H1 (cell line): ENCODE data around the gene ARHGAP42. TPM values are rescaled to one million over a fixed set of nuclear protein-coding genes. Genes with fewer than 3 reads are reported as not detected.

Experiments used
- CTCF ChIA-PET: fragments of 300-600 bp; sonication (Branson Sonifier 250); formaldehyde crosslinking; loops from one replicate; lab custom pipeline; 2021; ENCODE audit not compliant: partially characterized antibody; lab: Charles Lee
- POLR2A ChIA-PET: fragments of 300-600 bp; sonication (Branson Sonifier 250); formaldehyde crosslinking; loops from one replicate; lab custom pipeline; 2021; ENCODE audit warnings: inconsistent platforms; ENCODE audit not compliant: partially characterized antibody; lab: Charles Lee
- DNase-seq, 2 experiments: peaks; one replicate each; pipeline versions ENCODE4 v3.0.0 to v3.0.0-alpha.2; 2010 to 2022; ENCODE audit warnings: low spot score in 2 of 2, low read depth in 1 of 2, mixed read lengths in 1 of 2
- FAIRE-seq: peaks from 2 replicates; lab custom pipeline; 2011; peaks lifted over from hg19 to GRCh38; lab: Jason Lieb, UNC
- H2AFZ ChIP-seq: 2 replicates; pipeline ENCODE4 v1.8.1; 2012; ENCODE audit warnings: low read length, inconsistent platforms
- H2AK5ac ChIP-seq: 2 replicates; pipeline ENCODE4 v1.6.1; 2013; ENCODE audit warnings: low read depth, low read length
- H2BK120ac ChIP-seq: replicated peaks from 2 replicates; pipeline ENCODE3; 2013; ENCODE audit warnings: low read depth, low read length, inconsistent platforms
- H2BK12ac ChIP-seq: 2 replicates; pipeline ENCODE4 v1.6.1; 2013; ENCODE audit warnings: low read depth, low read length
- H2BK15ac ChIP-seq: 2 replicates; pipeline ENCODE4 v1.6.1; 2013; ENCODE audit warnings: low read length
- H2BK20ac ChIP-seq: 2 replicates; pipeline ENCODE4 v1.6.1; 2013; ENCODE audit warnings: low read length
- H2BK5ac ChIP-seq: 2 replicates; pipeline ENCODE4 v1.6.1; 2013; ENCODE audit warnings: low read depth, low read length
- H3K14ac ChIP-seq: 2 replicates; pipeline ENCODE4 v1.6.1; 2013; ENCODE audit warnings: inconsistent platforms; ENCODE audit not compliant: insufficient read length
- H3K18ac ChIP-seq: 2 replicates; pipeline ENCODE4 v1.6.1; 2013; ENCODE audit warnings: low read length; ENCODE audit errors: extremely low read depth
- H3K23ac ChIP-seq: 2 replicates; pipeline ENCODE4 v1.6.1; 2013; ENCODE audit warnings: inconsistent platforms; ENCODE audit not compliant: insufficient read length
- H3K23me2 ChIP-seq: 2 replicates; pipeline ENCODE4 v1.6.1; 2013; ENCODE audit warnings: low read depth, low read length
- H3K27ac ChIP-seq: 2 replicates; pipeline ENCODE4 v1.6.1; 2011; ENCODE audit warnings: low read depth, low read length, inconsistent platforms
- H3K27me3 ChIP-seq, 4 experiments: replicated peaks in 1 of 4; 1 replicate in 1 of 4; 2 replicates in 3 of 4; pipeline versions ENCODE4 v1.6.1 to v1.8.1; 2011 to 2013; ENCODE audit warnings: low read length in 3 of 4, mild to moderate bottlenecking in 3 of 4, inconsistent platforms in 2 of 4, mixed read lengths in 2 of 4, moderate library complexity in 1 of 4; ENCODE audit not compliant: control insufficient read depth in 3 of 4, insufficient read depth in 3 of 4; ENCODE audit errors: extremely low read depth in 1 of 4
- H3K36me3 ChIP-seq, 4 experiments: 2 replicates each; pipeline versions ENCODE4 v1.6.1 to v1.8.1; 2011 to 2013; ENCODE audit warnings: mild to moderate bottlenecking in 4 of 4, low read length in 3 of 4, moderate library complexity in 2 of 4, control low read depth in 1 of 4, inconsistent platforms in 1 of 4; ENCODE audit not compliant: insufficient read depth in 4 of 4, control insufficient read depth in 2 of 4
- H3K4ac ChIP-seq: replicated peaks from 2 replicates; pipeline ENCODE3; 2013; ENCODE audit warnings: low read length, low read depth, mixed read lengths, inconsistent platforms; ENCODE audit not compliant: insufficient read length
- H3K4me1 ChIP-seq, 4 experiments: replicated peaks in 1 of 4; 1 replicate in 1 of 4; 2 replicates in 3 of 4; pipeline versions ENCODE4 v1.6.1 to v1.8.1; 2011 to 2013; ENCODE audit warnings: low read length in 3 of 4, inconsistent platforms in 2 of 4, mixed read lengths in 1 of 4; ENCODE audit not compliant: insufficient read depth in 4 of 4, control insufficient read depth in 3 of 4
- H3K4me2 ChIP-seq, 2 experiments: 2 replicates each; pipeline versions ENCODE4 v1.6.1 to v1.8.1; 2011 to 2013; ENCODE audit warnings: low read depth in 2 of 2, low read length in 2 of 2, control low read depth in 1 of 2, inconsistent platforms in 1 of 2, mild to moderate bottlenecking in 1 of 2; ENCODE audit not compliant: insufficient read depth in 1 of 2
- H3K4me3 ChIP-seq, 4 experiments: fragments of 200-600, 300-600 bp in 1 of 4; sonication (generic), shearing (Covaris generic), sonication (Bioruptor Twin) in 1 of 4; 2 replicates each; pipeline versions ENCODE4 v1.5.1 to v1.8.1; 2011 to 2016; ENCODE audit warnings: low read length in 4 of 4, low read depth in 3 of 4, control low read depth in 2 of 4, inconsistent platforms in 2 of 4, mild to moderate bottlenecking in 2 of 4, mixed read lengths in 1 of 4, moderate library complexity in 1 of 4; ENCODE audit not compliant: insufficient read depth in 2 of 4; ENCODE audit errors: extremely low read depth in 1 of 4
- H3K56ac ChIP-seq: replicated peaks from 2 replicates; pipeline ENCODE3; 2013; ENCODE audit warnings: low read depth, mild to moderate bottlenecking, mixed read lengths, low read length, inconsistent platforms; ENCODE audit not compliant: insufficient read length
- H3K79me1 ChIP-seq: 2 replicates; pipeline ENCODE4 v1.6.1; 2013; ENCODE audit warnings: low read depth, low read length, control low read depth
- H3K79me2 ChIP-seq, 2 experiments: 2 replicates each; pipeline versions ENCODE4 v1.6.1 to v1.8.1; 2012 to 2013; ENCODE audit warnings: low read length in 2 of 2, mild to moderate bottlenecking in 2 of 2, inconsistent platforms in 1 of 2; ENCODE audit not compliant: insufficient read depth in 2 of 2, control insufficient read depth in 1 of 2
- H3K9ac ChIP-seq, 4 experiments: replicated peaks in 1 of 4; 1 replicate in 1 of 4; 2 replicates in 3 of 4; pipeline versions ENCODE4 v1.6.1 to v1.8.1; 2011 to 2013; ENCODE audit warnings: low read depth in 3 of 4, low read length in 3 of 4, control low read depth in 2 of 4, mild to moderate bottlenecking in 2 of 4, moderate library complexity in 2 of 4, inconsistent platforms in 1 of 4; ENCODE audit errors: extremely low read depth in 1 of 4
- H3K9me3 ChIP-seq, 2 experiments: 2 replicates each; pipeline versions ENCODE4 v1.6.1 to v1.8.1; 2012 to 2013; ENCODE audit warnings: mild to moderate bottlenecking in 2 of 2, moderate library complexity in 2 of 2, control low read depth in 1 of 2, inconsistent platforms in 1 of 2, low read depth in 1 of 2, low read length in 1 of 2, mixed read lengths in 1 of 2; ENCODE audit not compliant: insufficient read depth in 2 of 2
- H4K20me1 ChIP-seq, 2 experiments: replicated peaks in 1 of 2; 2 replicates each; pipeline versions ENCODE3 to v1.8.1; 2011 to 2013; ENCODE audit warnings: inconsistent platforms in 2 of 2, low read length in 2 of 2, mild to moderate bottlenecking in 1 of 2; ENCODE audit not compliant: insufficient read depth in 2 of 2, control insufficient read depth in 1 of 2
- H4K5ac ChIP-seq: 2 replicates; pipeline ENCODE4 v1.6.1; 2013; ENCODE audit warnings: low read length, low read depth, mixed read lengths, inconsistent platforms; ENCODE audit not compliant: insufficient read length
- H4K8ac ChIP-seq: 2 replicates; pipeline ENCODE4 v1.8.0; 2013; ENCODE audit warnings: mild to moderate bottlenecking, moderate library complexity, low read length, inconsistent platforms; ENCODE audit not compliant: insufficient read depth; ENCODE audit errors: extremely low read depth
- H4K91ac ChIP-seq: replicated peaks from 2 replicates; pipeline ENCODE3; 2013; ENCODE audit warnings: low read length, mixed read lengths, inconsistent platforms; ENCODE audit not compliant: insufficient read length
- CBX5 ChIP-seq: fragments of 300-800, 300-1000 bp; sonication (generic); IDR thresholded peaks from 2 replicates; pipeline ENCODE4 v1.7.1; 2016; ENCODE audit warnings: antibody characterized with exemption, low read length, low read depth
- CHD1 ChIP-seq: IDR thresholded peaks from 2 replicates; pipeline ENCODE4 v1.6.1; 2012; ENCODE audit warnings: low read depth, low read length, improper control_type of control experiment
- EGR1 ChIP-seq: IDR thresholded peaks from 2 replicates; pipeline ENCODE4 v1.6.1; 2011; ENCODE audit warnings: low read depth, low read length, borderline replicate concordance
- FOSL1 ChIP-seq: IDR thresholded peaks from 2 replicates; pipeline ENCODE4 v1.6.1; 2011; ENCODE audit warnings: mild to moderate bottlenecking, low read depth, low read length, moderate library complexity; ENCODE audit not compliant: insufficient read depth
- JUN ChIP-seq: IDR thresholded peaks from 2 replicates; pipeline ENCODE4 v1.6.1; 2011; ENCODE audit warnings: low read depth, mild to moderate bottlenecking, improper control_type of control experiment, low read length
- KDM4A ChIP-seq: IDR thresholded peaks from one replicate; pipeline ENCODE4 v1.7.1; 2012; ENCODE audit warnings: low read depth, mild to moderate bottlenecking, moderate library complexity, low read length, inconsistent platforms; ENCODE audit not compliant: severe bottlenecking
- PHF8 ChIP-seq: fragments of 200-600 bp; sonication (generic); conservative IDR thresholded peaks from 2 replicates; pipeline ENCODE4 v1.7.1; 2012; ENCODE audit warnings: low read depth, mild to moderate bottlenecking, inconsistent platforms, low read length, moderate library complexity
- POLR2AphosphoS5 ChIP-seq: IDR thresholded peaks from 2 replicates; pipeline ENCODE4 v1.6.1; 2011; ENCODE audit warnings: low read depth, low read length
- SIRT6 ChIP-seq: IDR thresholded peaks from one replicate; pipeline ENCODE4 v1.7.1; 2012; ENCODE audit warnings: low read length, inconsistent platforms
- SRF ChIP-seq: IDR thresholded peaks from 2 replicates; pipeline ENCODE4 v1.6.1; 2011; ENCODE audit warnings: mild to moderate bottlenecking, low read depth, low read length, moderate library complexity
- SUZ12 ChIP-seq: fragments of 200-600 bp; sonication (generic); IDR thresholded peaks from 2 replicates; pipeline ENCODE4 v1.6.1; 2012; ENCODE audit warnings: mild to moderate bottlenecking, inconsistent platforms, low read length, moderate library complexity, mixed read lengths
- TAF1 ChIP-seq: IDR thresholded peaks from 2 replicates; pipeline ENCODE4 v1.6.1; 2011; ENCODE audit warnings: mild to moderate bottlenecking, low read depth, low read length
- TBP ChIP-seq: IDR thresholded peaks from 2 replicates; pipeline ENCODE4 v1.6.1; 2011; ENCODE audit warnings: low read depth, low read length, improper control_type of control experiment
- WGBS, 2 experiments: shearing (Covaris generic) in 1 of 2; methylation state at CpG; one replicate each; pipeline versions ENCODE4 v1.1.6 to v1.1.7; 2013 to 2015; ENCODE audit warnings: low lambda C conversion rate in 2 of 2, mixed read lengths in 2 of 2, inconsistent platforms in 1 of 2, low coverage in 1 of 2, missing lambda C conversion rate in 1 of 2; ENCODE audit not compliant: insufficient replicate concordance in 2 of 2, insufficient coverage in 1 of 2, insufficient read length in 1 of 2; ENCODE audit errors: extremely low coverage in 1 of 2, missing lambda C conversion rate in 1 of 2; 5-methylcytosine and 5-hydroxymethylcytosine counted together
- polyA plus RNA-seq, 7 experiments: library from polyadenylated mRNA; depleted of rRNA in 3 of 7; stranded (reverse) in 5 of 7; unstranded in 2 of 7; fragments of >200 nt in 5 of 7; fragments of 200-250 nt in 2 of 7; gene quantifications; 1 replicate in 5 of 7; 2 replicates in 1 of 7; 4 replicates in 1 of 7; pipeline versions ENCODE4 v1.2.1 to v1.2.3, GENCODE V29; 2011 to 2013; ENCODE audit warnings: missing spikeins in 2 of 7, mixed read lengths in 2 of 7
- total RNA-seq: library from RNA; stranded (reverse); fragmentation: NEBNext Ultra II Directional; extraction: Animal tissue kit (Norgen Biotek cat#: 25700); gene quantifications from 2 replicates; pipeline ENCODE4 v1.2.1, GENCODE V29; 2021

Gene ARHGAP42
- total and polyA plus RNA-seq, 2 of the 8 experiments (the other 6 are each of a cell fraction or from before 2014, with no cell fraction given), result 22.2 to 33.5 TPM

DNA sequence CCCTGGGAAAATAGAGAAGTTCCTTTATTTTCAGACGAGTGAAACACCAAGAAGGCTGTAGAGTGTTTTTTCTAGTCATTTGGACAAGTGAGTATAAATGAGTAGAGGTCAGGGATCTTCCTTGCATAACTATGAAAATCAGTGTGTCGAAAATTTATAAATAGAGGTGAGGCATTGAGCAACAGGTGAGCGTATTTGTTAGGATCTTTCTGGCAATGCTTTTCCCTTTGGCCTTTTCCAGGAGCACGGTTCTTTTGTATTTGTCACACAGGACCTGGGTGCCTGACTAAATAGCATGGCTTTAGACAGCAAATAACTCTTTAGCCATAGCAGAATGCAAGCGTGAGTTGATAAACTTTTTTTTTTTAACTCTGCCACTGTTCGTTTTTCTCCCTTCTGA, 19.6 kb upstream of the ARHGAP42 start:
- POLR2A ChIA-PET, result no interaction called here
- Histone ChIP-seq H3K4me3 (no peak overlapping the region), H3K4ac (no peak overlapping the region), H3K56ac (no peak overlapping the region), H3K4me1 (no peaks in the 10 kb centered on the region), H4K8ac (no peak overlapping the region), H3K9me3 (no peaks in the 10 kb centered on the region), H3K23me2 (no peaks in the 10 kb centered on the region), H2BK15ac (no peak overlapping the region), H2BK5ac (no peak overlapping the region), H4K91ac (no peak overlapping the region), H3K23ac (no peak overlapping the region), H3K79me2 (no peaks in the 10 kb centered on the region), H3K27me3 (no peaks in the 10 kb centered on the region), H4K20me1 (no peaks in the 10 kb centered on the region), H3K79me1 (no peaks in the 10 kb centered on the region), H3K27ac (no peak overlapping the region), H3K4me2 (no peak overlapping the region), H3K9ac (no peak overlapping the region), H2AFZ (no peak overlapping the region), H3K36me3 (no peaks in the 10 kb centered on the region), H3K14ac (no peak overlapping the region), H2AK5ac (no peak overlapping the region), H2BK120ac (no peak overlapping the region), H2BK20ac (no peak overlapping the region), H4K5ac (no peak overlapping the region), H2BK12ac (no peak overlapping the region), H3K18ac (no peak overlapping the region)
- WGBS, 2 experiments, result 90% methylated on average over 6 of the region's 6 CpGs; no CpG with 5 or more reads in 1 of the 2 experiments
- CTCF ChIA-PET, result no interaction called here
- TF ChIP-seq CHD1 (no peak), SUZ12 (no peak), SIRT6 (no peak), CBX5 (no peak), FOSL1 (no peak), PHF8 (no peak), POLR2AphosphoS5 (no peak), KDM4A (no peak), EGR1 (no peak), TAF1 (no peak), SRF (no peak), JUN (no peak), TBP (no peak)
- no peak for FAIRE-seq
- DNase-seq, result no peak
